C4-2B (cell line): ENCODE data around the gene FAHD1.

Source experiments
- H3K27ac ChIP-seq: fragments of 450-650 bp; 2 replicates; pipeline ENCODE4 v1.5.1; 2017
- CTCF ChIP-seq: fragments of 450-650 bp; conservative IDR thresholded peaks from 2 replicates; pipeline ENCODE4 v1.5.1; 2017; ENCODE audit warnings: mild to moderate bottlenecking
- ZFX ChIP-seq: fragments of 450-650 bp; IDR thresholded peaks from 2 replicates; pipeline ENCODE4 v1.6.1; 2017

Gene FAHD1

DNA sequence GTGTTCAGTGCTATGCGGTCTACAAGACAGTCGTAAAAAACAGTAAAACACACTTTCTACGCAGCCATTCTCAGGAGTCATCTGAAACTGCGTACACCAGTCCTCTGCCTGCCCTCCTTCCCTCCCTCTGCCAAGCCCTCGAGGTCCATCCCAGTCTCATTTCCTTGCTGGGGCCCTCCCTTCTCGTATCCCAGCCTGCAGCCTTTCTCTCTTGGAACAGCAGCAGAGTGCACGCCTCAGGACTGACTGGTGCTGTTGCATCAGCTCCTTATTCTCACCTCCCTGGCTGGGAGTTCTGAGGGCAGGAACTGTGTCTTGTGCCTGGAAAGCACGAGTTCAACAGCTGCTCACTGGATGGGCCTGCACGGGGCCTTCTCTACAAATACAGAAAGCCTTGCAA, 12.5 kb downstream of the FAHD1 start:
- no peak for TF ChIP-seq CTCF
- no peak for TF ChIP-seq ZFX
- no peak overlapping the region for H3K27ac ChIP-seq

GRCh38 chr16:1845985-1846384, 19.0 kb downstream of the FAHD1 start:
- TF ChIP-seq CTCF: no peak
- H3K27ac ChIP-seq: no peak overlapping the region

- TF ChIP-seq ZFX (no peak), CTCF (no peak)
- H3K27ac ChIP-seq: no peak overlapping the region
Observed at GRCh38 chr16:1846416-1846815, 19.4 kb downstream of the FAHD1 start.

DNA sequence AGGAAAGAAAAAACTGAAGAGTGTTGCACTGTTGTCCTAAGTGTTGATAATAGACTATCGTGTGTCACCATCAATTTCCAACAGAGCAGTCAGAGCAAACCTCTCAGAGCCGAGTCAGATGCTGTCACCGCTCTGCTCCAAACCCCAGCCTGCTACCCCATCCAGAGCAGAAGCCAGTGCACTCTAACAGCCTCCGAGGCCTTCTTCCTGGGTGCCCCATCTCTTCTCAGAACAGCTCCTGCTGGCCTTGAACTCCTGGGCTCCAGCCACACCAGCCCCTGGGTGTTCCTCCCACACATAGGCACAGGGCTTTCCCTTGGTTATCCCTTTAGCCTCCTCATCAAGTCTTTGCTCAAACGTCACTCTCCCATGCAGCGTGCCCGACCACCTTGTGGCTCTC, 24.0 kb downstream of the FAHD1 start:
- TF ChIP-seq ZFX: no peak
- no peak for TF ChIP-seq CTCF
- no peak overlapping the region for H3K27ac ChIP-seq

GRCh38 chr16:1851793-1852192, 24.8 kb downstream of the FAHD1 start:
- H3K27ac ChIP-seq: no peak overlapping the region

GRCh38 chr16:1857433-1858097, 30.6 kb downstream of the FAHD1 start:
- no peak overlapping the region for H3K27ac ChIP-seq
- TF ChIP-seq ZFX (no peak), CTCF (no peak)

More at GRCh38 chr16:1851793-1852192, 24.8 kb downstream of the FAHD1 start:
- TF ChIP-seq CTCF: no peak
- TF ChIP-seq ZFX: no peak

DNA sequence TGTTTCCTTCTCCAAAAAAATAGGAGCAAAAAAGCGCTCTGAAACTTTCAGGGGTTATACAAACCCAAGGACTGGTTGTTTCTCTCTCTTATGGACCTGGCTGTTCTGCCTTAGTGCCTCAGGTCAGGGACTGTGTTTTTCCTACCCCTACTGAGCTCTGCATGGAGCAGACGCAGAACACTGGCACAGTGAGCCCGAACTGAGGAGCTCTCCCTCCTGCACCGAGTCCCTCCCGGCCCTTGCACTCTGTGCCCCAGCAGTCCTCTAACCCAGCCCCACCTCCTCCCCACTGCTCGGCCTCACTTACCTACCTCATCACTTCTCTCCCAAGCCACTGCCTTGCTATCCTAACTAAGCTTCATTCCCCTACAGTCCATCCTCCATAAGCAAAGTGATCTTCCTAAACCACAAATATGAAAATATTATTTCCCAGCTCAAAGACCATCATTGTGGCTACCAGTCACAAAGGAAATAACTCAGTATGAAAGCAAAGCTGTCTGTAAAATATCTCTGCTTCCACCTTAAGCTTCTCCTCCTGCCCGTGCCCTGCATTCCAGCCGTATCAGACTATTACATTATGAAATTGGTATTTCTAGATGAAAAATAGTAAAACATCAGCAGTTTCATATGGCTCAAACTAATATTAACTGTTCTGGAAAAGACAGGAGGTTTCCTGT, 31.3 kb downstream of the FAHD1 start:
- TF ChIP-seq ZFX: no peak
- TF ChIP-seq CTCF: no peak
- no peak overlapping the region for H3K27ac ChIP-seq
